Heart left ventricle (tissue), 16 donors: ENCODE measurements around the gene METRN. TPM values are rescaled to one million over a fixed set of nuclear protein-coding genes. Genes with fewer than 3 reads are reported as not detected.

ENCODE experiments used
- ATAC-seq, 4 donors: fragments of 200-7000 bp; cut with Tn5 transposase; one replicate each; pipeline ENCODE4 v1.9.1; 2020 to 2022; ENCODE audit warnings: moderate library complexity in 4 of 4, mild to moderate bottlenecking in 3 of 4, moderate number of reproducible peaks in 1 of 4
- DNase-seq, 5 donors: peaks; one replicate each; pipeline ENCODE4 v3.0.0-alpha.2; 2020
- H3K27ac ChIP-seq, 12 donors: fragments of 200-600 bp; sonication (generic) in 4 of 12; one replicate each; pipeline versions ENCODE4 v1.5.0 to v1.8.0; 2016 to 2022; ENCODE audit warnings: mild to moderate bottlenecking in 2 of 12
- H3K27me3 ChIP-seq, 9 donors: fragments of 200-600 bp; sonication (generic) in 2 of 9; one replicate each; pipeline versions ENCODE4 v1.5.1 to v1.8.0; 2016 to 2022; ENCODE audit warnings: mild to moderate bottlenecking in 3 of 9
- H3K36me3 ChIP-seq, 9 donors: fragments of 200-600 bp; sonication (generic) in 2 of 9; one replicate each; pipeline versions ENCODE4 v1.5.0 to v1.8.0; 2018 to 2022; ENCODE audit warnings: mild to moderate bottlenecking in 2 of 9
- H3K4me1 ChIP-seq, 12 donors: fragments of 200-600 bp; sonication (generic) in 4 of 12; one replicate each; pipeline versions ENCODE4 v1.5.0 to v1.8.0; 2016 to 2022; ENCODE audit warnings: mild to moderate bottlenecking in 3 of 12
- H3K4me3 ChIP-seq, 12 donors: fragments of 200-600 bp; sonication (generic) in 4 of 12; one replicate each; pipeline versions ENCODE4 v1.5.0 to v1.8.0; 2017 to 2022; ENCODE audit warnings: mild to moderate bottlenecking in 9 of 12, moderate library complexity in 4 of 12
- H3K9me3 ChIP-seq, 12 donors: fragments of 200-600 bp; sonication (generic) in 4 of 12; one replicate each; pipeline versions ENCODE4 v1.5.0 to v1.8.0; 2016 to 2022; ENCODE audit warnings: mild to moderate bottlenecking in 1 of 12
- CTCF ChIP-seq, 12 donors: fragments of 200-600 bp; sonication (generic) in 4 of 12; IDR thresholded peaks; one replicate each; pipeline versions ENCODE4 v1.5.0 to v1.8.0; 2018 to 2022; ENCODE audit warnings: antibody characterized with exemption in 12 of 12, mild to moderate bottlenecking in 5 of 12
- POLR2A ChIP-seq, 2 donors: fragments of 450-650 bp; IDR thresholded peaks; one replicate each; pipeline ENCODE4 v1.6.1; 2017; ENCODE audit warnings: antibody characterized with exemption in 2 of 2, mild to moderate bottlenecking in 2 of 2, moderate library complexity in 2 of 2
- WGBS, 4 donors: extraction: QIAGEN DNeasy Blood & Tissue Kit in 2 of 4; methylation state at CpG; one replicate each; pipeline versions ENCODE4 v1.1.5 to v1.1.7; 2013 to 2018; 5-methylcytosine and 5-hydroxymethylcytosine counted together
- intact Hi-C, 10 donors: fragments of 100-400 bp; cut with DNase I; formaldehyde crosslinking; loops; one replicate each; pipeline versions ENCODE4 v1.11.1 to v1.14.2; 2022
- polyA plus RNA-seq, 2 donors: library from polyadenylated mRNA; stranded (reverse); fragments of 200-250 nt; gene quantifications; one replicate each; pipeline ENCODE4 v1.2.3, GENCODE V29; 2013
- total RNA-seq, 9 donors: library from RNA; depleted of rRNA in 2 of 9; stranded (reverse); fragments of >200 nt in 2 of 9; fragmentation: NEBNext Ultra II Directional in 3 of 9; extraction: Animal tissue kit (Norgen Biotek cat#: 25700) in 3 of 9; gene quantifications; one replicate each; pipeline versions ENCODE4 v1.1.0 to v1.2.4, GENCODE V29; 2016 to 2023
- donor health status: ischemic (EF 13 %, LVEDD 7.1; RV severe dilation, severe dysfunction).
- donor health status: healthy with polysubstance abuse.
- donor health status: DM: no; HTN: yes; CAD: no.
- donor health status: DM: no; HTN: no; CAD: no.
- donor health status: ischemic (EF 25% LVEDD 6.9; RV normal size, moderate dysfunction).
- donor health status: ischemic (EF 25% LVEDD 5.7; RV mildly dilated, moderate dysfunction).
- donor health status: healthy.
- donor health status: DM: yes; HTN: yes; CAD: no.
- donor health status: ischemic (EF 35%, LVEDD 5.7; RV mildly dilated, moderate dysfunction).
- donor health status: nonischemic (EF 11% LVEDD 7.7; RV severe dilation, severe dysfunction).
- donor health status: DM: yes; HTN: yes; CAD: no.
- donor health status: PGD.
- donor health status: ischemic (EF 29% LVEDD 5.4; RV normal size, mild dysfunction).
- donor health status: nonischemic (EF 23%, LVEDD 6.1; RV moderate dilation, normal function).

Gene METRN
- total and polyA plus RNA-seq, 11 donors, result 31.2 to 79.4 (median 60.7) TPM

- intact Hi-C loops, result loop anchor here in 2 of 10 donors (10.0 kb wide), 2 partner anchors 243 to 273 kb away; partner anchors contain the start of genes NME4 (in 2 of the 2) and RAB11FIP3 (in 1 of the 2)
- Histone ChIP-seq H3K36me3 (peaks cover 0 to 40% (median 38%) of the 10 kb centered on the region in 9 donors), H3K4me3 (peak within 1 kb of the TSS; percentile 67 to 100 (median 98)), H3K27me3 (no peaks in the 10 kb centered on the region), H3K27ac (peak within 1 kb of the TSS; percentile 49 to 99 (median 94)), H3K9me3 (no peaks in the 10 kb centered on the region), H3K4me1 (peaks cover 6 to 22% (median 17%) of the 10 kb centered on the region in 12 donors)
- 1% methylated on average over 53 to 78 of the region's 78 CpGs for WGBS, 4 donors
- DNase-seq (peak; percentile 95 to 97 (median 95)), ATAC-seq (peak; percentile 74 to 93 (median 90))
- TF ChIP-seq POLR2A (IDR thresholded peaks at IDR 0.05), result peak; percentile 45 to 84
- peak; percentile 71 to 98 (median 92) for TF ChIP-seq CTCF (IDR thresholded peaks at IDR 0.05)
Observed at GRCh38 chr16:667780-668518, 47.0 kb upstream of the METRN start, which contains the start of gene RHOT2. Gene RHOT2 (plus strand): TSS chr16:668132. CDS start chr16:668200, 68 bp downstream.

GRCh38 chr16:668519-669171 is 46.3 kb upstream of the METRN start:
- H3K27ac ChIP-seq, result peak overlapping the region; percentile 49 to 99 (median 94)
- no peaks in the 10 kb centered on the region for H3K27me3 ChIP-seq
- TF ChIP-seq CTCF (IDR thresholded peaks at IDR 0.05) (no peak), POLR2A (IDR thresholded peaks at IDR 0.05) (no peak)
- peaks cover 6 to 22% (median 17%) of the 10 kb centered on the region in 12 donors for H3K4me1 ChIP-seq
- 2 to 7% (median 5%) methylated on average over 33 to 50 of the region's 50 CpGs for WGBS, 4 donors
- no peaks in the 10 kb centered on the region for H3K9me3 ChIP-seq
- intact Hi-C loops, result loop anchor here in 2 of 10 donors (10.0 kb wide), 2 partner anchors 244 to 274 kb away; partner anchors contain the start of genes NME4 (in 2 of the 2) and RAB11FIP3 (in 1 of the 2)
- DNase-seq (no peak), ATAC-seq (peak in 1 of 4 donors; percentile 1)
- peak overlapping the region; percentile 67 to 100 (median 98) for H3K4me3 ChIP-seq
- H3K36me3 ChIP-seq, result peaks cover 0 to 46% (median 45%) of the 10 kb centered on the region in 9 donors

- no peak for TF ChIP-seq CTCF (IDR thresholded peaks at IDR 0.05)
- no peak for TF ChIP-seq POLR2A (IDR thresholded peaks at IDR 0.05)
- WGBS, 4 donors, result 91 to 94% (median 93%) methylated on average over 10 to 13 of the region's 13 CpGs
- Histone ChIP-seq H3K4me1 (peaks cover 6 to 29% (median 22%) of the 10 kb centered on the region in 12 donors), H3K27ac (no peak overlapping the region), H3K36me3 (peaks cover 0 to 53% (median 47%) of the 10 kb centered on the region in 9 donors), H3K27me3 (no peaks in the 10 kb centered on the region), H3K9me3 (no peaks in the 10 kb centered on the region), H3K4me3 (peak overlapping the region in 3 of 12 donors; percentile 97 to 100 (median 99))
- DNase-seq (no peak), ATAC-seq (no peak)
- intact Hi-C loops, result loop anchor here in 2 of 10 donors (10.0 kb wide), 2 partner anchors 245 to 275 kb away; partner anchors contain the start of genes NME4 (in 2 of the 2) and RAB11FIP3 (in 1 of the 2)
Observed at GRCh38 chr16:669666-670065, 45.3 kb upstream of the METRN start.
